Transverse colon (tissue), 4 donors: Measurements from ENCODE around the gene MYOF. TPM values are rescaled to one million over a fixed set of nuclear protein-coding genes. Genes with fewer than 3 reads are reported as not detected.

Source experiments
- DNase-seq: peaks from one replicate; pipeline ENCODE4 v3.0.0-alpha.2; 2019
- H3K27ac ChIP-seq, 4 donors: fragments of 200-600 bp; sonication (generic); 2 replicates each; pipeline ENCODE4 v1.5.1; 2016 to 2018; ENCODE audit warnings: inconsistent platforms in 4 of 4
- H3K27me3 ChIP-seq: fragments of 200-600 bp; sonication (generic); 2 replicates; pipeline ENCODE4 v1.5.1; 2017; ENCODE audit warnings: inconsistent platforms
- H3K36me3 ChIP-seq, 4 donors: fragments of 200-600 bp; sonication (generic); 2 replicates each; pipeline ENCODE4 v1.5.1; 2017 to 2019; ENCODE audit warnings: inconsistent platforms in 4 of 4
- H3K4me1 ChIP-seq, 4 donors: fragments of 200-600 bp; sonication (generic); 2 replicates each; pipeline ENCODE4 v1.5.1; 2017 to 2020; ENCODE audit warnings: inconsistent platforms in 4 of 4
- H3K4me3 ChIP-seq, 4 donors: fragments of 200-600 bp; sonication (generic); 1 replicate in 1 of 4; 2 replicates in 3 of 4; pipeline versions ENCODE4 v1.5.1 to v1.6.1; 2017 to 2019; ENCODE audit warnings: inconsistent platforms in 4 of 4
- H3K9me3 ChIP-seq, 2 donors: fragments of 200-600 bp; sonication (generic); 2 replicates each; pipeline ENCODE4 v1.5.1; 2017 to 2019; ENCODE audit warnings: inconsistent platforms in 2 of 2
- CTCF ChIP-seq, 5 experiments: fragments of 200-600 bp in 3 of 5; fragments of 450-650 bp in 2 of 5; sonication (generic) in 3 of 5; IDR thresholded peaks; 1 replicate in 2 of 5; 2 replicates in 3 of 5; pipeline ENCODE4 v1.5.1; 2016 to 2017; ENCODE audit warnings: antibody characterized with exemption in 5 of 5, inconsistent platforms in 3 of 5, mild to moderate bottlenecking in 2 of 5, moderate library complexity in 1 of 5
- EP300 ChIP-seq: sonication (generic); formaldehyde crosslinking; IDR thresholded peaks from one replicate; pipeline ENCODE4 v1.6.1; 2017; ENCODE audit warnings: antibody characterized with exemption, low read depth
- POLR2A ChIP-seq: fragments of 450-650 bp; IDR thresholded peaks from one replicate; pipeline ENCODE4 v1.6.1; 2016; ENCODE audit warnings: antibody characterized with exemption, mild to moderate bottlenecking, moderate library complexity
- POLR2AphosphoS5 ChIP-seq, 3 donors: sonication (generic); formaldehyde crosslinking; IDR thresholded peaks; one replicate each; pipeline ENCODE4 v1.6.1; 2016; ENCODE audit warnings: antibody characterized with exemption in 3 of 3
- WGBS, 2 donors: methylation state at CpG; one replicate each; pipeline ENCODE4 v1.1.5; 2018; ENCODE audit warnings: low coverage in 1 of 2; 5-methylcytosine and 5-hydroxymethylcytosine counted together
- in situ Hi-C, 4 donors: fragments of 200-750 bp; cut with MboI; loops; one replicate each; pipeline versions ENCODE4 v1.15.0 to v1.15.1; 2017; ENCODE audit warnings: low sequenced_read_pairs in 3 of 4, low pct_ligation_motif_present in 1 of 4, low pct_unique_long_range_greater_than_20kb in 1 of 4
- intact Hi-C: fragments of 100-400 bp; cut with DNase I; formaldehyde crosslinking; loops from one replicate; pipeline ENCODE4 v1.15.1; 2023; ENCODE audit warnings: low total_unique reads
- total RNA-seq, 4 donors: library from RNA; depleted of rRNA; stranded (reverse); fragments of >200 nt; gene quantifications; one replicate each; pipeline ENCODE4 v1.1.0, GENCODE V29; 2016

Gene MYOF
- total RNA-seq, 4 donors from 2014 or later, result 18.9 to 57.2 (median 50.2) TPM

GRCh38 chr10:93333278-93333978 is 148.7 kb downstream of the MYOF start:
- H3K9me3 ChIP-seq, result no peaks in the 10 kb centered on the region
- peaks cover 0 to 25% (median 7%) of the 10 kb centered on the region in 4 donors for H3K36me3 ChIP-seq
- WGBS, 2 donors, result 81 to 85% methylated on average over 6 to 15 of the region's 15 CpGs
- H3K27me3 ChIP-seq, result no peaks in the 10 kb centered on the region
- H3K27ac ChIP-seq, result no peak overlapping the region
- in situ Hi-C loops, result no loop called here
- no peaks in the 10 kb centered on the region for H3K4me1 ChIP-seq
- intact Hi-C loops, result no loop called here
- no peak overlapping the region for H3K4me3 ChIP-seq
- no peak for DNase-seq
- no peak for TF ChIP-seq POLR2A
- TF ChIP-seq POLR2AphosphoS5 (IDR thresholded peaks at IDR 0.05), result no peak
- TF ChIP-seq EP300, result no peak
- TF ChIP-seq CTCF (IDR thresholded peaks at IDR 0.05), result no peak

- H3K27ac ChIP-seq, result no peak overlapping the region
- no peaks in the 10 kb centered on the region for H3K9me3 ChIP-seq
- 88 to 100% methylated on average over 3 of the region's 3 CpGs for WGBS, 2 donors
- intact Hi-C loops (no loop called here), in situ Hi-C loops (no loop called here)
- no peak for TF ChIP-seq EP300
- no peak for TF ChIP-seq CTCF (IDR thresholded peaks at IDR 0.05)
- TF ChIP-seq POLR2A, result no peak
- no peak for TF ChIP-seq POLR2AphosphoS5 (IDR thresholded peaks at IDR 0.05)
- H3K4me1 ChIP-seq, result no peaks in the 10 kb centered on the region
- no peak for DNase-seq
- H3K27me3 ChIP-seq, result no peaks in the 10 kb centered on the region
- peaks cover 0 to 23% (median 5%) of the 10 kb centered on the region in 4 donors for H3K36me3 ChIP-seq
- no peak overlapping the region for H3K4me3 ChIP-seq
Observed at GRCh38 chr10:93330824-93331223, 151.3 kb downstream of the MYOF start.

- intact Hi-C loops, result no loop called here
- WGBS, 2 donors, result 50 to 75% methylated on average over 2 to 6 of the region's 6 CpGs
Observed at GRCh38 chr10:93319896-93320295, 162.2 kb downstream of the MYOF start.

GRCh38 chr10:93319096-93319495 is 163.0 kb downstream of the MYOF start:
- TF ChIP-seq POLR2AphosphoS5 (IDR thresholded peaks at IDR 0.05), result no peak
- TF ChIP-seq POLR2A, result no peak
- no peak for TF ChIP-seq CTCF (IDR thresholded peaks at IDR 0.05)
- no peak for TF ChIP-seq EP300
- Histone ChIP-seq H3K27ac (no peak overlapping the region), H3K4me3 (no peak overlapping the region), H3K27me3 (no peaks in the 10 kb centered on the region), H3K36me3 (peaks cover 0 to 14% (median 4%) of the 10 kb centered on the region in 4 donors), H3K9me3 (no peaks in the 10 kb centered on the region), H3K4me1 (no peaks in the 10 kb centered on the region)
- WGBS, 2 donors, result 80% methylated on average over 4 of the region's 4 CpGs; no CpG with 5 or more reads in 1 of the 2 donors
- intact Hi-C loops, result no loop called here
- in situ Hi-C loops, result no loop called here
- DNase-seq, result no peak

More at GRCh38 chr10:93319896-93320295, 162.2 kb downstream of the MYOF start:
- H3K27ac ChIP-seq, result no peak overlapping the region
- H3K36me3 ChIP-seq, result peaks cover 0 to 14% (median 4%) of the 10 kb centered on the region in 4 donors
- in situ Hi-C loops, result no loop called here
- DNase-seq, result no peak
- H3K9me3 ChIP-seq, result no peaks in the 10 kb centered on the region
- TF ChIP-seq POLR2A, result no peak
- no peak for TF ChIP-seq POLR2AphosphoS5 (IDR thresholded peaks at IDR 0.05)
- no peak for TF ChIP-seq CTCF (IDR thresholded peaks at IDR 0.05)
- no peak for TF ChIP-seq EP300
- no peaks in the 10 kb centered on the region for H3K4me1 ChIP-seq
- H3K27me3 ChIP-seq, result no peaks in the 10 kb centered on the region
- no peak overlapping the region for H3K4me3 ChIP-seq
